ENCODE results near the gene SOX6.
"Not testable (repeated sequence)": the region's sequence is repeated elsewhere in the genome, so short reads cannot be mapped to it uniquely, and the experiment has no call there.

The SOX6 gene

DNA sequence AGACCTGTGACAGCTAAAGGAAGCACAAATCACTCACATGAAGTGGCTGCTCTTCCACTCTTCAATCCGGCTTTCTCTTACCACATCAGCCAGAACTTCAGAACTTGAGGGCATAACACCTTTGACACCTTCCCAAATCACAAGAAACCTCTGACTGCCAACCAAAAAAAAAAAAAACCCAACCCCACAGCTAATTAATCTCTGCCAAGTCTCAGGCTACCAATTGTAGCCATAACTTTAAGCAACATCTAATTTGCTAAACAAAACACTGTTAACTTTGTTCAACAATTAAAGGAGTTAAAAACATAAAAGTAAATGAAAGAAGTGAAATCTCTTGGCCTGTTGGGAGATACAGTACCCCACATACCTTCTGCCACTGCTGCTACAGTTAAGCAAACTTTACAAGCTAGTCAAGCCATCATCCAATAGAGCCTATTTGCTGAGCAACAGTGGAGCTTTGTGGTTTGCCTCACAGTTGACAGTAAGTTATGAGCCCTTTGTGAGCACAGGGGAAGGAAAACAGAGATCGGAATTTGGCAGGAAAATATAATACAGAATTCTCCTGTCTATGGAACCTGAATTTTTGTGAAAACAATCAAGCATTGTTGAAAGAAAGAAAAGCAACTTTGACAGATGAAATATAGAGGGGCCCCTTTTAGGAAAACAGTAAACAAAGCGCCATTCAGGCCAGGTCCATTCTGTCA lies at the start of gene SOX6:
TSS of gene SOX6 (minus strand) at position 490 of the 704 bp plus-strand sequence. CDS start 15,298 bp downstream, outside the sequence.
- no peak for DNase-seq (ENCODE audit: low spot score)

DNA sequence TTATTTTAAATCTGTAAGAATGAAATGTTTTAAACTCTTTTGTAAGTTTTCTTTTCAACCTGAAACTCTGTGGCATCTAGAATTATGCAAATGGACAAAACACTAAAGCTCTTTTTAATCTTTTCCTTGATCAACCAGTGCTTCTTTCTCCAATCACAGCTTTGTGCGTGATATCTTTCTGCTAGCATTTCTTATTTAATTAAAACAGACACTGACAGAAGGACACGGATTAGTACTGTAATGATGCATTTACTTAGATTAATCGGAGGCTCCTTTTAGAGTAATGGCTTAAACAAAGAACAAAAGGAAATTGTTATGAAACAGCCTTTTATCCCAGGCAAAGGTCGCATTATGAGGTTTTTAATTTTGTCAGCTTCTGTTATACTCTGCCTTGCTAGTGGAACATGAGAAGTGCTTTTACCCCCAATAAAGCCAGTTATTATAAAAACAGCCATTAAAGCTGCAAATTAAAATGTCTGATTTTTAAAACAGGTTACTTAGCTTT lies 48.5 kb upstream of the SOX6 start:
- no peak for DNase-seq (ENCODE audit: low spot score)

DNA sequence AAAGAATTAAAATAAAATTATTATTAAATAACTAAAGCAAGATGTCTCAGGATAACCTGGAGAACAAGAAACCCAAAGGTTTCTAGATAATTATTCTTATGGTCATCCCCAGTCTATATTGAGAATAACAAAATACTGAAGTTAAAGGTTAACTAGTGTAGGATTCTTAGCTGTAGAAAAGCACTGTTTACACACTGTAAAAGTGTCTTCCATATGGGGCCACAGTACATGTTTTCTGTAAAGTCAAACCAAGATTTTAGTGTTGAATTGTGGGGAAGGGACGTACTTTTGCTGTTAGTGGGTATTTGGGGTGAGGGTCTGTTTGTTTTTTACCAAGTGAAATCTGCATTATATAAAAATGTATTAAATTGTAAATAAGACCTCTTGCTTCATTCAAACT lies 47.5 kb upstream of the SOX6 start:
- no peak for DNase-seq (ENCODE audit: low spot score)

DNA sequence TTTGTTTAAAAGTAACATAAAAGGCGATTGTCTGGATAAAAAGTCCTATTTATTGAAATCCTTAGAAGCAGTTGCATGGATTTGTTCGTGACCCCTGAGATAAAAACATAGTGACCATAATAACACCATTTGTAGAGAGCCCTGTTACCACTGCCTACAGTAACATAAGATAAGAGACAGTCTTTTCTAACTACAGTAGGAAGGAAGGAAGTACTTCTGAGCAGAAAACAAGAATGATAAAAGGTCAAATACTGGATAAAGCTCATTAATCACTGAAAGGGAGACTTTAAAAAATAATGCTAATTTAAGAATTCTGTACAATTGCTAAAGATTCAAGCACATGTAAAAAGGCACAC lies 47.1 kb upstream of the SOX6 start:
- DNase-seq (ENCODE audit: low spot score), result no peak

DNA sequence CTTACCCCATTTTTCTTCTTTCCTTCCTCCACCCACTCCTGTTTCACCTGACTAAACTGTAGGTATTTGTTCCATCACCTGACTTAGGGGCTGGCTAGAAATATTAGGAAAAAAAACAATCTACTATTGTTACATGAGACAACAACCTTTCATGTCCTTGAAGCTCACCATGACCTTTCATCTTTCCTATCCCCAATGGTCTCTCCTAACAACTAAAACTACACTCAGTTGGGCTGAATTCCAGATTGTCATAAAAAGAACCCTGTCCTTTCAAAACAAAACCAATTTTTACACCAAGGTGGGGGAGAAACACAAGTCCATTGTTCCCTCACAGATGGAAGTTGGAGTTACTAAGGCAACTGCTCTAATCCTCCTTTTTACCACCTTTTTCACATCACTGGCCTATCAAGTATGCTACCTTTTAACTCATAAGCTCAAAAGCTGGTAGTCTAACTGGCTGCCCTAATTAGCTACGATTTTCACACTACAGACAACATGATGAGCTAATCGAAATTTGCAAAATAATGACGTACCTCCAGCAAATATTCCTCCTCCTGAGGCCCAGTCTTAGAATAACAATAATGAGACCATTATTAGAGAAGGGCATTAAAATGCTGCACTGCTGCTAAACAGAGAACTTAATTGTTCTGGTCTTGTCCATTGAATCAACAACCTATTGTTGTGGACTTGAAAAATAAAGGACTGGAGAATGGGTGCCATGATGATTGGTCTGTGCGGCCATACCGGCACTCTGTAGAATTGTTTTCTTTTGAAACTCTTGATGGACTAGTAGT lies 46.5 kb upstream of the SOX6 start:
- no peak for DNase-seq (ENCODE audit: low spot score)

DNA sequence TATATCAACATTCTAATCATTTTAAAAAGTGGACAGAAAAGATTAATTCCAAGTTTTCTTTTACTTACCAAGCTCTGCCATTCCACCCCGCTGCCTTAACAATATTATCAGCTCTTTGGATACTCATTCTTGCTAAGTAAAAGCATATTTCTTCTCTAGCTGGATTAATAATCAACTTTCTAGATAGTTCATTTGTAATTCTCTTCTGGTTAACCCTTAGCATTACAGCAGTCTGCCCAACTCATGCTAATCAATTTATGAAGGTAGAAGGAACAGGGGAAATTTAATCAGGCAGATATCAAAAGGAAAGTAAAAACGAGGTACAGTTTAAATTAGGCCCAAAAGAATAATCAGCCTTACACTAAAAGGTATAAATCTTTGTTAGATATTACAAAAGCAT lies 41.0 kb upstream of the SOX6 start:
- no peak for DNase-seq (ENCODE audit: low spot score)

DNA sequence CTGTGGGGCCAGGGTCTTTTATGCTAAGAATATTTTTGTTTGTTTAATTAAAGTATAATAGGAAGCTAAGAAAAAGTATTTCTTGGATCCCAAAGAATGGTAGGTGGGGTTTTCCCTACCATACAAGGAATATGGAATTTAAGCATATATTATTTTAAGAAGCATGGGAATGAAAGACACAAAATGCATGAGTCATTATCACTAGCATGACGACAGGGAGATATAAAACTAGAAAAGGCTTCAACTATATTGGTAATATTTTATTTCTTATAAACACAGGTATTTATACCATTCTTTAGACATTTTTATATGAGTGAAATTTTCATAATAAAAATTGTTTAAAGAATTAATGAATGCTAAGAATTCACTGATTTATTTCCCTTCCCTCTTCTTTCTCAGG lies 39.3 kb upstream of the SOX6 start:
- DNase-seq (ENCODE audit: low spot score), result no peak

DNA sequence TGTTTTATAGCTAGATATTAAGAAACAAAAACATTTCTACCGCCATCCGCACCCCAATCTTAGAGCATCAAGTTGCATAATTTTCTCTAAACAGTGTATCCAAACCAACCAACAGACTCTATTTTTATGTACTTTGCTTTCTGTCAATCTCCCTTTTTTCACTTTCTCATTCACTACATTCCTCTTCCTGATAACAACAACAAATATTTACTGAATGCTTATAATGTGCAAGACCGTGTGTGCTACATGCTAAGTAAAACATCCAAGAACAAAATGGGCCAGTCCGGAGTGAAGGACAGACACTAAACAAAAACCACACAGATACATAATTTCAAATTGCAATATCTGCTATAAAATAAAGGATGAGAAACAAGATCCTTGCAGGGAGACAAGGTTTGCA lies 38.6 kb upstream of the SOX6 start:
- no peak for DNase-seq (ENCODE audit: low spot score)

DNA sequence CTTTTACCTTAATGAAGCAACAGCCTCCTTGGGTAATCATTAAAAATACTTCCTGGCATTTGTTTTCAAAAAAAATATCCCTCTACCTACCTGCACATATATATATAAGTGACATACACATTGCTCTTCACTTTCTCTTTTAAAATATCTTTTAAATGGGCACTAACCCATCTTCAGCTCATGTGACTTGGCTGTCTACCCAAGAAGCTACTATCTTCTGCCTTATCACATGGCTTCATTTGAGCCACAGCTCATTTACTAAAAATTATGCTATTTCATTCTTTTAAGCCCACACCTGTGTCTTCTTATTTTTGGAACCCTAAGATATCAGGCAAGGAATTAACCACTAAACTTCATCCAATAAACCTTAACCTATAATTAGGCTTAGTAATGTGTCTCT lies 37.0 kb upstream of the SOX6 start:
- no peak for DNase-seq (ENCODE audit: low spot score)

DNA sequence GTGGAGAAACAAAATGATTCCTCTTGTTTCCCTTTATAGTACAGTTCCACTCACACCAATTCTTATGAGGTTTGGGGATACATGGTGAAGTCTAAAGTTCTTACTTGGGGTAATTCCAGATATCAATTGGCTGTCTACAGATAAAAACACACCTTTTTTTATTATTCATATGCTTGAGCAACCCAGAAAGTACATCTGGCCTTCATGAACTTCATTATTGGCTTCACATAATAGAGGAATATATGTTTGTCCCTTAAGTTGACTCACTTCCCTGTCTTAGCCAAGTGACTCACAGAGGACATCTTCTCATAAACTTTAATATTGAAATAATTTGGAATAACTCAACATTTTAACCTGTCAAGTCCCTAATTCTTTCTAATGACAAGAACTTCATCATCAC lies 36.3 kb upstream of the SOX6 start:
- DNase-seq (ENCODE audit: low spot score), result no peak

DNA sequence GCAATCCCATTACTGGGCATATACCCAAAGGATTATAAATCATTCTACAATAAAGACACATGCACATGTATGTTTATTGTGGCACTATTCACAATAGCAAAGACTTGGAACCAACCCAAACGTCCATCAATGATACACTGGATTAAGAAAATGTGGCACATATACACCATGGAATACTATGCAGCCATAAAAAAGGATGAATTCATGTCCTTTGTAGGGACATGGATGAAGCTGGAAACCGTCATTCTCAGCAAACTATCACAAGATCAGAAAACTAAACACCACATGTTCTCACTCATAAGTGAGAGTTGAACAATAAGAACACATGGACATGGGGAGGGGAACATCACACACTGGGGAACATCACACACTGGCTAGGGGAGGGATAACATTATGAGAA lies 34.5 kb upstream of the SOX6 start:
- not testable (repeated sequence) for DNase-seq (ENCODE audit: low spot score)

DNA sequence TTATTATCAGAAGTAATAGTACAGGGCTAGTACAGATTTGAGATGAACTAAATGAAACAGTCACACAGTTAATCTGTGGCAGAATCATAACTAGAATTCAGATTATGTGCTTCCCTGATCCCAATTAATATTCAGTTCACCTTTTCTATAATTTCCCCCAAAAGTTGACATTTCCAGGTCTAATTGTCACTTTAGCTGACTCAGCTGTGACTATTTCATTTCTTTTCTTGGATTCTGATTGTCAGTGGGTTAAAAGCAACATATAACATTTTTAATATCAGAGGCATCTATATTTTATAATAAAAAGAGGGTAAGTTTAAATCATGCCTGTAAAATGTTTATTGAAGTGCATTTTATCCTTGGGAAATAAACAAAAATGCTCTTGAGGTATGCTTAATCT lies 28.8 kb upstream of the SOX6 start:
- DNase-seq (ENCODE audit: low spot score), result no peak

DNA sequence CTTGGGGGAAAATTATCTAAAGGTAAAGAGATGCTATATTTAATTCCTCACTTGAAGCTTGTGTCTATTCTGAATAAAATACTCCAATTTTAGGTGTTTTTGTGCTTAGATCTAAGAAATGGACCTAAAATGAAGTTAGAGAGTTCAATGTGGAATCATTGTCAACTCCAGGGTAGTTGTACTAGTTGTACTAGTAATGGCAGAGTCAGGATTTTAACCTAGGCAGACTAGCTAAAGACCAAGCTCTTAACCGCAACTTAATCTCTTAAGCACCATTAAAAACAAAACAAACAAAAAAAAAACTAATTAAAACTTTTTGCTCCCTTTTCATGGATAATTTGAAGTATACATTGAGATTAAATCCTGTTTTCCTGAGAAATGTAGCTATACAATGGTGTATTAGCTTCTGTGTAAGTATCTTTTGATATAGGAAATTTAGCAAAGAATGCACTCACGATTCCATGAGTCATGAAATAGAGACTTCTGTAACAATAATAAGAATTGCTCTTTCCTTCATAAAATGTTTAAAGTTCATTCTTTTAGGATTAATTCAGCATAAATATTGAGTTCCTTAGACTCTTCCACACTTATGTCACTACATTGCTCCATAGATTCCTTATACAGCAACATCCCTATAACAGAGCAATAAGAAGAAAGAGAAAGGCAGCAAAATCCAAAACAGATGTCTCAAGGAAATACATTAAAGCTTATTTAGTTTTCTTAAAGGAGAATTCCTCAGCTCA lies 26.5 kb upstream of the SOX6 start:
- DNase-seq (ENCODE audit: low spot score), result no peak

DNA sequence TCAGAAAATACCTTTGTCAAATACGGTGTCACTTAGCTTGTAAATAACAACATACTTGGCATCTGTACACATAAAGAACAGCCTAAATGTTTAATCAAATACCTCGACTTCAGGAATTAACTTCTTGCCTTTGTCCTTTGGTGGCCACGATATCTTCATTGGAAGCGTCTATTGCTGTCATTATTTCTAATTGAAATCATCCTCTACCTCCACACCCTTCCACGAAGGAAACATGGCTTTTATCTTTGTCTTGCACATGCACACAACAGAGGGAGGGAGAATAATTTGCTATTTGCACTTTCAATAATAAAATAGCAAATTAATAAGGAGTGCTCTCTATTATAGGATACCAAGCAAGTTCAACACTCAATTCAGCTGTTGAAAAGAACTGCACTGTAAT lies 25.8 kb upstream of the SOX6 start:
- no peak for DNase-seq (ENCODE audit: low spot score)

DNA sequence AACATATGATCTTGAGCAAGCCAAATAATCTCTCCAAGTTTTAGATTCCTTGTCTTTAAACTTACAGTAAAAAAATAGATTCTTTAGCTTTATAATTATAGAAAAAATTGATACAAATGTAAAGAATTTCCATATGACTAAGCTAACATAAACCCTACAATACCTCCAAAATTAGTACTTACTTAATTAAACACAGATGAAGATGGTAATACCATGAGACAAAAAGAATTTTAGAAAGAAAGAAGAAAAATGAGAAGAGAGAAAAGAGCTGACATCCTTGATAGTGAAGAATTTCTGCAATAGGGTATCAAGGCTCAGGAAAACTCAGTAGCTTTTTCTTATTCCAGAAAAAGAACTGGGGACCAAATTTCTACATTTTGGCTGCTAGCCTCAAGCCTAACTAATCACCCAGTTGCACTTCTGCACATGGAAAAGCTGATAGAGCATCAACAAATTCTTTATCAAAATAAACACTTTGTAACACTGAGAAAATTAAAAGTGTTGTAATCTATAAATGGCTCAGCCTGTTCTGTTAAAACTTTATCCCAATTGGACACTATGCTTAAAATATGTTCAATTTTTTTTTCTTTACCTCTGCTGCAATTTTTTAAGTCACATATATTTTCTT lies 24.7 kb upstream of the SOX6 start:
- DNase-seq (ENCODE audit: low spot score), result no peak

DNA sequence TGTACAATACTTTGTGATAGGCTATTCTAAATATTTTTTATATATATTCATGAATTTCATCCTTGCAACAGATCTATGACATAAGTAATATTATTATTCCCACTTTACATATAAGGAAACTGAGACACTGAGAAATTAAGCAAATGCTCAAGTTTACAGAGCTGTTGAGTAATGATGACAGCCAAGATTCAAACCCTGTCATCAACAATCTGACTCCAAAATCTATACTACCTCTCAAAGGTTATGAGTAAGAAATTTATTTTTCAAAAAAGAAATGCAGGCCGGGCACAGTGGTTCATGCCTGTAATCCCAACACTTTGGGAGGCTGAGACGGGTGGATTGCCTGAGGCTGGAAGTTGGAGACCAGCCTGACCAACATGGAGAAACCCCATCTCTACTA lies 22.6 kb upstream of the SOX6 start:
- DNase-seq (ENCODE audit: low spot score), result no peak

DNA sequence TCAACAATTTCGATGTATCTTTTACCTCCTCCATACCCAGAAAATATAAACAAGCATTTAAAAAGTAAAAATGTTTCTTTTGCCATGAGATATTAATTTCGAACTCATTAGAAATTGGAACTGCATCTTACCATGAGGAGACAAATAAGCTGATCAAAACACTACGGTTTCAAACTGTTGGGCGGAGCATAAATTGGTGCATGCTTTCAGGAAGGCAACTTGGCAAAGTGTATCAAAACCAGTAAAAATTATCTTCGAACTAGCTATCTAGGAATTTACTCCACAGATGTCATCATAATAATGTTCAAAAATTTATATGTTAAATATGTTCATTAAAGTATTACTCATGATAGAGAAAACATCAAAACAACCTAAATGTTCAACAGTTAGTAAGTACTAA lies 21.4 kb upstream of the SOX6 start:
- no peak for DNase-seq (ENCODE audit: low spot score)

DNA sequence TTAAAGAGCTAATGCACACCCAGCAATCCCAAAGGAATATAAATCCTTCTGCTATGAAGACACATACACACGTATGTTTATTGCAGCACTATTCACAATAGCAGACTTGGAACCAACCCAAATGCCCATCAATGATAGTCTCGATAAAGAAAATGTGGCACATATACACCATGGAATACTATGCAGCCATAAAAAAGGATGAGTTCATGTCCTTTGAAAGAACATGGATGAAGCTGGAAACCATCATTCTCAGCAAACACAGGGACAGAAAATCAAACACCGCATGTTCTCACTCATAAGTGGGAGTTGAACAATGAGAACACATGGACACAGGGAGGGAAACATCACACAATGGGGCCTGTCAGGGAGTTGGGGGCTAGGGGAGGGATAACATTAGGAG lies 19.3 kb upstream of the SOX6 start:
- DNase-seq (ENCODE audit: low spot score), result not testable (repeated sequence)

DNA sequence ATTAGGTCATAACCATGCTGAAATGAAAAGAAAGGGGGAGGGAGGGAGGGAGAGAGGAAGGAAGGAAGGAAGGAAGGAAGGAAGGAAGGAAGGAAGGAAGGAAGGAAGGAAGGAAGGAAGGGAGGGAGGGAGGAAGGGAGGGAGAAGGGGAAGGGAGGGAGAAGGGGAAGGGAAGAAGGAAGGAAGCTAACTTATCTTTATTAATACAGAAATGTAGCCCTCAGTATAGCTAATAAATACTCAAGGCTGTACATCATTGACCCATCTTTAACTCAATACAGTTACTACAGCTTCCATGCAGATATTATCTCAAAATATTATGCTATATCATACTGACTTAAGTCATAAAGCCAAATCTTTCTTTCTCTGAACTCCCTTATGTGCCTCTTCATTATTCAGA lies 17.4 kb upstream of the SOX6 start:
- no peak for DNase-seq (ENCODE audit: low spot score)

DNA sequence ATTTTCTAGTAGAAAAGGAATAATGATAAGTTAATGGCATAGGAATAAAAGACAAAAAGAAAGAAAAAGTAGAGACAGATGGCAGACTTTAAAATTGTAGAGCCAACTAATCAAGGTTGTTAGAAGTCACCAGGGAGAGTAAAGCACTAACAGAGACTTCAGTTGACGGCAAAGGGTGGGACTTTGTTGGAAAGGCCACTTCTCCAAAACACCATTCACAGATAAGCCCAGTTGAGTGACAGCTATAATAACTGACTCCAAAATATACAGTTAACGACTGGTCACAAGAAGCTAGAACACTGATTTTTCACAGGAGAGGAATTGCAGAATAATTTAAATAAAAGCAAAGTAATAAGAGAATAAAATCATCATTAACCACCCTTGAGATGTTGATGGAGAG lies 16.0 kb upstream of the SOX6 start:
- no peak for DNase-seq (ENCODE audit: low spot score)

DNA sequence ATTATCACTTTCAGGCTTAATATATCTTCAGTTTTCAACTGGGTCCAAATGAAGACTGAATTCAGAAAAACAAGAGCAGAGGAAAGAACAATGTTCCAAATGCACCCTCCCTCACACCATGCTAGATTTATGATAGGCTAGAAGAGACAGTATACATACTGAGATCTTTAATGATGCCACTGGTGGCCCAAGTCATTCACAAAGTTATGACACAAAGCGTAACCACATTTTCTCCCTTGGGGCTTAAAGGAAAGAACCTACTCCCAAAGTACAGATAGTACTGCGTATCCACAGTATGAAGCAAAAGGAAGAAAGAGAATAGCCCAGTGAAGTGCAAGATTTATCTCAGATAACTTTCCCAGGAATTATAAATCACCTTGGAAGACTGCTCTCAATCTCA lies 10.9 kb upstream of the SOX6 start:
- DNase-seq (ENCODE audit: low spot score), result no peak

DNA sequence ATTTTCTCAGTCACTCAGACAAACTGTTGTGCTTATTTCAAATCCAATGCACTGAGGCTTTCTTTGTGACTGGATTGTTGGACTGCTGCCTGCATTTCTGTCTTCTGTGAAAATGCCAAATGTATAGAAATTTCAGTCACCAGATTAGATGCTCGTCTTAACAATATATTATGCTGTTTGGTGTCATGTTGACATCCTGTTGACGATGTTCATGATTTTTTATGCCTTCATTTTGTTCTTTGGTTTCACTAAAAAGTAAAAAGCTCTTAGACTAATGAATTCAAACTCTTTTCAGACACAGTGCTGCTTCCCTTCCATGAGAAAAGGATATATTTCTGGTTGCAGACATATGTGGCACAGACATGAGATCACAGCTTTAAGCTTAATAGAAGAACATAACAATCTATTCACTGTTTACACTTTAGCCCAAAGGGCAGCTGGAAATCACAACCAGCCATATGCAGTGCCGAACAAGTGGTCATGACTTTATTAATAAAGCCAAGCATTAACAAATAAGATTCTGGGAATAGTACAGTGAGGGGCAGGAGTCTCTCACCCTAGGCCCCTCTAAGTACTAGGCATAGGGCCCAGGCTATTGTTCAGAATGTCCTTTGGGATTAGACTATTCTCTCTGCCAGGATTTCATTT lies 9.4 kb upstream of the SOX6 start:
- no peak for DNase-seq (ENCODE audit: low spot score)

Measured in germinal center (tissue), 1 donor.